Adrenal gland (tissue), 5 donors: ENCODE measurements around the gene FCHSD2.

ENCODE experiments used
- CTCF ChIP-seq, 6 experiments: fragments of 450-650 bp in 4 of 6; fragments of 200-600 bp in 2 of 6; sonication (generic) in 1 of 6; IDR thresholded peaks; 1 replicate in 5 of 6; 2 replicates in 1 of 6; pipeline versions ENCODE4 v1.5.1 to v1.8.0; 2016 to 2021; ENCODE audit warnings: antibody characterized with exemption in 6 of 6, mild to moderate bottlenecking in 2 of 6, moderate library complexity in 1 of 6
- POLR2A ChIP-seq, 2 donors: fragments of 450-650 bp; IDR thresholded peaks; one replicate each; pipeline ENCODE4 v1.6.1; 2017; ENCODE audit warnings: antibody characterized with exemption in 2 of 2, mild to moderate bottlenecking in 2 of 2, moderate library complexity in 1 of 2
- donor health status: DM: no; HTN: no; CAD: no.

- TF ChIP-seq CTCF (IDR thresholded peaks at IDR 0.05) (no peak), POLR2A (IDR thresholded peaks at IDR 0.05) (no peak)
Measured at GRCh38 chr11:73099512-73100266, 42.4 kb downstream of the FCHSD2 start.
